ENCODE data around the gene PLVAP.

DNA sequence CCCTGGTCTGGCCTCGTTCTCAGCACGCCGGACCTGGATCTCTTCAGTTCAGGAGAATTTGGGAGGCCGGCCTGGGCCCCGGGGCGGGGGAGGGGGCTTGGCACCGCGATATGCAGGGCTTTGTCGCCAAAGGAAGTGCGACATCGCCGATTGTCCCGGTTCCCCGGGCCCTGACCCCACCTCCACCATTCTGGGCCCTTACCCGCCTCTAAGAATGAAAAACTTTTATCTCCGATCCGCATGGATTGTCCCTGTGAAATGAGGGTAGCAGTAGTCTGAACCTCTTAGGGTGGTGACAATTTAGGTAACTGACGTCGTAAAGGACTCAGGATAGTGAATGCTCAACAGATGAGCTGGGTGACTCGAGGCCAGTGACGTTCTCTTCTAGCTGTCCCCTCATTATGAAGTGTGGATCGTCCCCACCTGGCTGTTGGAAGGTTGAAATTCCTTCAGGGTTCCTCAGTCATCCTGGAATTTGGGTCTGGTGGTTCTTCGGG is 67.1 kb downstream of the PLVAP start:
- no peak for TF ChIP-seq CTCF (IDR thresholded peaks at IDR 0.05)
- TF ChIP-seq POLR2AphosphoS5 (IDR thresholded peaks at IDR 0.05): no peak

Measured in gastroesophageal sphincter (tissue), 3 donors.